Caco-2 (cell line): Measurements from ENCODE around the gene MOV10L1. TPM values are rescaled to one million over a fixed set of nuclear protein-coding genes. Genes with fewer than 3 reads are reported as not detected.
A peak's percentile ranks its signal among the peaks of the same experiment; 100 is the strongest.

Source experiments
- BruUV-seq: library from RNA; stranded (reverse); fragments of 400-500 nt; replicated peaks from 2 replicates; lab custom pipeline; 2021; lab: Mats Ljungman, UMichigan
- CTCF ChIA-PET: fragments of 300-600 bp; sonication (Branson Sonifier 250); formaldehyde crosslinking; loops from one replicate; lab custom pipeline; 2022; ENCODE audit warnings: antibody characterized with exemption; lab: Charles Lee
- POLR2A ChIA-PET: fragments of 300-600 bp; sonication (Branson Sonifier 250); formaldehyde crosslinking; loops from one replicate; lab custom pipeline; 2022; ENCODE audit warnings: antibody characterized with exemption; lab: Charles Lee
- DNase-seq, 2 experiments: peaks; one replicate each; pipeline versions ENCODE4 v3.0.0 to v3.0.0-alpha.2; 2020 to 2022
- H3K27me3 ChIP-seq: replicated peaks from 2 replicates; pipeline ENCODE4 v1.6.0; 2011; ENCODE audit warnings: low read length; ENCODE audit not compliant: control insufficient read depth, insufficient read depth
- H3K36me3 ChIP-seq: 2 replicates; pipeline ENCODE4 v1.5.1; 2011; ENCODE audit warnings: low read length; ENCODE audit not compliant: control insufficient read depth, insufficient read depth
- H3K4me1 ChIP-seq: fragments of 250-450 bp; sonication (Bioruptor Pico); 2 replicates; pipeline ENCODE4 v1.5.1; 2020; ENCODE audit warnings: mild to moderate bottlenecking
- H3K4me3 ChIP-seq: 2 replicates; pipeline ENCODE4 v1.5.1; 2011; ENCODE audit warnings: low read depth, mild to moderate bottlenecking, control low read depth, low read length
- H3K9me3 ChIP-seq: fragments of 250-450 bp; sonication (Bioruptor Pico); 2 replicates; pipeline ENCODE4 v1.5.1; 2020; ENCODE audit warnings: mild to moderate bottlenecking, moderate library complexity
- H3K27ac Mint-ChIP-seq: one replicate; pipeline ENCODE4 v1.8.0; 2022; ENCODE audit warnings: mixed read lengths; ENCODE audit not compliant: unreplicated experiment
- H3K27me3 Mint-ChIP-seq: one replicate; pipeline ENCODE4 v1.8.0; 2022; ENCODE audit warnings: mixed read lengths; ENCODE audit not compliant: insufficient read depth, unreplicated experiment
- H3K36me3 Mint-ChIP-seq: one replicate; pipeline ENCODE4 v1.8.0; 2022; ENCODE audit warnings: mild to moderate bottlenecking, mixed read lengths; ENCODE audit not compliant: insufficient read depth, unreplicated experiment
- H3K4me1 Mint-ChIP-seq: one replicate; pipeline ENCODE4 v1.8.0; 2022; ENCODE audit warnings: low read depth, mixed read lengths; ENCODE audit not compliant: unreplicated experiment
- H3K4me3 Mint-ChIP-seq: one replicate; pipeline ENCODE4 v1.8.0; 2022; ENCODE audit warnings: mild to moderate bottlenecking, moderate library complexity, mixed read lengths; ENCODE audit not compliant: unreplicated experiment
- H3K9me3 Mint-ChIP-seq: one replicate; pipeline ENCODE4 v1.8.0; 2022; ENCODE audit warnings: mixed read lengths; ENCODE audit not compliant: unreplicated experiment
- CTCF ChIP-seq, 2 experiments: fragments of 200-600 bp in 1 of 2; IDR thresholded peaks; 1 replicate in 1 of 2; 2 replicates in 1 of 2; pipeline versions ENCODE4 v1.5.1 to v1.8.0; 2011 to 2022; ENCODE audit warnings: antibody characterized with exemption in 1 of 2, control low read depth in 1 of 2, inconsistent platforms in 1 of 2, low read depth in 1 of 2, low read length in 1 of 2, mild to moderate bottlenecking in 1 of 2, moderate library complexity in 1 of 2; ENCODE audit not compliant: insufficient read depth in 1 of 2, severe bottlenecking in 1 of 2, unreplicated experiment in 1 of 2
- intact Hi-C: fragments of 100-400 bp; cut with micrococcal nuclease; formaldehyde crosslinking; loops from one replicate; pipeline ENCODE4 v1.10.0; 2022; ENCODE audit not compliant: unreplicated experiment
- total RNA-seq: library from RNA; stranded (reverse); gene quantifications from 2 replicates; pipeline ENCODE4 v1.2.3, GENCODE V29; 2022

Gene MOV10L1
- total RNA-seq, 1 experiment from 2014 or later, result not detected

- ChIA-PET CTCF (no interaction called here), POLR2A (no interaction called here)
- no peak for DNase-seq
- intact Hi-C loops, result no loop called here
- peak overlapping the region; percentile 37 for H3K27ac Mint-ChIP-seq
- H3K9me3 ChIP-seq, result peaks cover 4% of the 10 kb centered on the region; the same call in 1 of the 2 replicates
- no peaks in the 10 kb centered on the region for H3K27me3 Mint-ChIP-seq
- peaks cover 25% of the 10 kb centered on the region for H3K4me1 ChIP-seq
- BruUV-seq, result no TSS peak
- no peak overlapping the region for H3K4me3 Mint-ChIP-seq
- peaks cover 15% of the 10 kb centered on the region for H3K36me3 Mint-ChIP-seq
- H3K9me3 Mint-ChIP-seq, result peaks cover 13% of the 10 kb centered on the region
- no peaks in the 10 kb centered on the region for H3K36me3 ChIP-seq
- peaks cover 15% of the 10 kb centered on the region for H3K4me1 Mint-ChIP-seq
- no peak overlapping the region for H3K4me3 ChIP-seq
- no peaks in the 10 kb centered on the region for H3K27me3 ChIP-seq
- no peak for TF ChIP-seq CTCF (IDR thresholded peaks at IDR 0.05; ENCODE audit: insufficient read depth in 1 of 2, low read depth in 1 of 2, low read length in 1 of 2, severe bottlenecking in 1 of 2, unreplicated experiment in 1 of 2)
Measured at GRCh38 chr22:50121202-50121740, 31.5 kb downstream of the MOV10L1 start.

DNA sequence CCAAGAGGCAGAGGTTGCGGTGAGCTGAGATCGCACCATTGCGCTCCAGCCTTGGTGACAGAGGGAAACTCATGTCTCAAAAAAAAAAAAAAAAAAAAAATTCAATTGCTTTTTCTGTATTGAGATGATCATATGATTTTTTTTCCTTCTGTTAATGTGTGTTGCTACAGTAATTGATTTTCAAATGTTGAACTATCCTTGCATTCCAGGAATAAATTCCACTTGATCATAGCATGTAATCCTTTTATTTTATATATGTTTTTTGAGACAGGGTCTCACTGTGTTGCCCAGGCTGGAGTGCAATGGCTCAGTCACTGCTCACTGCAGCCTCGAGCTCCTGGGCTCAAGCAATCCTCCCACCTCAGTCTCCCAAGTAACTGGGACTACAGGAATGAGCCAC, 33.3 kb downstream of the MOV10L1 start:
- Mint-ChIP-seq H3K4me1 (peaks cover 14% of the 10 kb centered on the region), H3K9me3 (peaks cover 13% of the 10 kb centered on the region), H3K27ac (no peak overlapping the region), H3K36me3 (peaks cover 13% of the 10 kb centered on the region), H3K4me3 (no peak overlapping the region), H3K27me3 (no peaks in the 10 kb centered on the region)
- intact Hi-C loops, result no loop called here
- TF ChIP-seq CTCF (IDR thresholded peaks at IDR 0.05; ENCODE audit: insufficient read depth in 1 of 2, low read depth in 1 of 2, low read length in 1 of 2, severe bottlenecking in 1 of 2, unreplicated experiment in 1 of 2), result no peak
- H3K9me3 ChIP-seq, result peaks cover 4% of the 10 kb centered on the region; the same call in 1 of the 2 replicates
- ChIA-PET POLR2A (no interaction called here), CTCF (no interaction called here)
- no peaks in the 10 kb centered on the region for H3K27me3 ChIP-seq
- BruUV-seq, result no TSS peak
- H3K4me1 ChIP-seq, result peaks cover 25% of the 10 kb centered on the region
- no peak overlapping the region for H3K4me3 ChIP-seq
- DNase-seq, result no peak
- no peaks in the 10 kb centered on the region for H3K36me3 ChIP-seq

DNA sequence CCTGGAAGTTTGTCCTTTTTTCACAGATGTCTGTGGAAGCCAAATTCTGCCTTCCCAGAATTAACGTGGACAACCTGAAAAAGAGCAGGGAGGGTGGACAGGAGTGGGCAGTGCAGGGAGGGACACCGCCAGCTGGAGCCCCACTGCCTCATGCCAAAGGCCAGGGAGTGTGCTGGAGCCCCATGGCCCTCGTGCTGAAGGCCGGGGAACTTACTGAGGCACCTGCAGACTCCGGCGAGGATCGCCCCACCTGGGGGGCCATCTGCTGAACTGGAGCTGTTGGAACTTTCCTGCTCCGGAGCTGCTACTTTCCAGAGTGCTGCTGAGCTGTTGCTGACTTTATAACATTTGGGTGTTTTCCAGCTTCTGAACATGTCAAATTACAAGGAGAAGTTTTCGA, 35.2 kb downstream of the MOV10L1 start:
- Mint-ChIP-seq H3K4me3 (no peak overlapping the region), H3K36me3 (peaks cover 6% of the 10 kb centered on the region), H3K9me3 (peaks cover 13% of the 10 kb centered on the region), H3K27ac (no peak overlapping the region), H3K27me3 (no peaks in the 10 kb centered on the region), H3K4me1 (peaks cover 1% of the 10 kb centered on the region)
- Histone ChIP-seq H3K9me3 (peaks cover 4% of the 10 kb centered on the region; the same call in 1 of the 2 replicates), H3K27me3 (no peaks in the 10 kb centered on the region), H3K36me3 (no peaks in the 10 kb centered on the region), H3K4me3 (no peak overlapping the region), H3K4me1 (peaks cover 7% of the 10 kb centered on the region)
- POLR2A ChIA-PET, result no interaction called here
- CTCF ChIA-PET, result no interaction called here
- BruUV-seq, result no TSS peak
- TF ChIP-seq CTCF (IDR thresholded peaks at IDR 0.05; ENCODE audit: insufficient read depth in 1 of 2, low read depth in 1 of 2, low read length in 1 of 2, severe bottlenecking in 1 of 2, unreplicated experiment in 1 of 2), result no peak
- intact Hi-C loops, result no loop called here
- no peak for DNase-seq
